Gastroesophageal sphincter (tissue), 4 donors: ENCODE measurements around the gene TLCD3B. TPM values are rescaled to one million over a fixed set of nuclear protein-coding genes. Genes with fewer than 3 reads are reported as not detected.

Experiments
- ATAC-seq: fragments of 150-250 bp; one replicate; pipeline ENCODE4 v1.9.1; 2016; ENCODE audit warnings: mild to moderate bottlenecking, moderate library complexity
- H3K27ac ChIP-seq, 4 donors: fragments of 200-600 bp; sonication (generic) in 3 of 4; 1 replicate in 3 of 4; 2 replicates in 1 of 4; pipeline ENCODE4 v1.5.1; 2016 to 2019
- H3K27me3 ChIP-seq: fragments of 200-600 bp; sonication (generic); one replicate; pipeline ENCODE4 v1.5.1; 2019
- H3K36me3 ChIP-seq, 2 donors: fragments of 200-600 bp; sonication (generic); one replicate each; pipeline ENCODE4 v1.5.1; 2019; ENCODE audit warnings: control low read depth in 1 of 2
- H3K4me1 ChIP-seq, 3 donors: fragments of 200-600 bp; sonication (generic); 1 replicate in 2 of 3; 2 replicates in 1 of 3; pipeline ENCODE4 v1.5.1; 2016 to 2019; ENCODE audit warnings: control low read depth in 2 of 3
- H3K4me3 ChIP-seq, 2 donors: fragments of 200-600 bp; sonication (generic); one replicate each; pipeline ENCODE4 v1.5.1; 2019; ENCODE audit warnings: mild to moderate bottlenecking in 1 of 2, moderate library complexity in 1 of 2
- H3K9me3 ChIP-seq, 3 donors: fragments of 200-600 bp; sonication (generic); one replicate each; pipeline ENCODE4 v1.5.1; 2017 to 2019; ENCODE audit warnings: control low read depth in 2 of 3
- EP300 ChIP-seq: sonication (generic); formaldehyde crosslinking; IDR thresholded peaks from one replicate; pipeline ENCODE4 v1.6.1; 2017; ENCODE audit warnings: antibody characterized with exemption, mild to moderate bottlenecking
- POLR2A ChIP-seq, 2 donors: fragments of 450-650 bp; IDR thresholded peaks; one replicate each; pipeline ENCODE4 v1.6.1; 2017; ENCODE audit warnings: antibody characterized with exemption in 2 of 2, mild to moderate bottlenecking in 2 of 2, moderate library complexity in 1 of 2
- POLR2AphosphoS5 ChIP-seq: sonication (generic); formaldehyde crosslinking; IDR thresholded peaks from one replicate; pipeline ENCODE4 v1.6.1; 2017; ENCODE audit warnings: antibody characterized with exemption
- WGBS, 2 donors: methylation state at CpG; one replicate each; pipeline ENCODE4 v1.1.5; 2018; ENCODE audit warnings: low coverage in 1 of 2; 5-methylcytosine and 5-hydroxymethylcytosine counted together
- total RNA-seq, 4 donors: library from RNA; depleted of rRNA; stranded (reverse); fragments of >200 nt; gene quantifications; one replicate each; pipeline ENCODE4 v1.1.0, GENCODE V29; 2016
- TF ChIP-seq, protein P1 (sequence below), 4 experiments: fragments of 200-600 bp in 2 of 4; fragments of 450-650 bp in 2 of 4; sonication (generic) in 1 of 4; IDR thresholded peaks; one replicate each; pipeline ENCODE4 v1.5.1; 2017 to 2019; ENCODE audit warnings: antibody characterized with exemption in 4 of 4, mild to moderate bottlenecking in 2 of 4, moderate library complexity in 2 of 4

TLCD3B gene, protein sequence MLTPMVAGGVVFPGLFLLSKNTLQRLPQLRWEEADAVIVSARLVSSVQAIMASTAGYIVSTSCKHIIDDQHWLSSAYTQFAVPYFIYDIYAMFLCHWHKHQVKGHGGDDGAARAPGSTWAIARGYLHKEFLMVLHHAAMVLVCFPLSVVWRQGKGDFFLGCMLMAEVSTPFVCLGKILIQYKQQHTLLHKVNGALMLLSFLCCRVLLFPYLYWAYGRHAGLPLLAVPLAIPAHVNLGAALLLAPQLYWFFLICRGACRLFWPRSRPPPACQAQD
- total RNA-seq: not detected

DNA sequence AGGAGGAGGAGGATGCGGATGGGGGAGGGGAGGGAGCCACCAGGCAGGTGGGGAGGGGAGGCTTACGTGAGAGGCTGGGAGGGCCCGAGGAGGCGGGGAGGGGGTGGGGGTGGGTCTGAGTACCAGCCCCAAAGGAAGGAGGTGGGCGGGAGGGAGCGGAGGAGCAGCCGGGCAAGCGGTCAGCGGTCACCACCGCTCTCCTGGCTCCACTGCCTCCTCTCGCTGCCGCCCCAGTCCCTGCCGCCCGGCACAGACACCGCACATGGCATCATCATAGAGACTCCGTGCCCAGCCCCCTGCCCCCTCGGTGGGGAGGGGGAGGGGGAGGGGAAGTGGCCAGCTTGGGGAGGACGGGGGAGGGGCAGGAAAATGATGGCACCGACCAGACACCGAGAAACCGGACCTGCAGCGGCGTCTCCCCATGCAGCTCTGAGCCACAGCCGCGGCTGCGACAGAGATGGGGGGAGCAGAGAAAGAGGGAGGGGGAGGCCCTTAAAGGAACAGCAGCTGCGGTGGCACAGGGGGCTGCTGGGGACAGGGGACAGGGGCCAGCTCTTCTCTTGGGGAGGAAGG lies at the start of gene TLCD3B:
TLCD3B (minus strand) TSS at position 431 of the 573 bp plus-strand sequence. CDS start 744 bp downstream, outside the sequence.
- no peaks in the 10 kb centered on the region for H3K36me3 ChIP-seq
- no peak for ATAC-seq
- H3K4me3 ChIP-seq: peak within 1 kb of the TSS in 1 of 2 donors; percentile 34
- H3K27me3 ChIP-seq: peaks cover 99% of the 10 kb centered on the region
- H3K9me3 ChIP-seq: no peaks in the 10 kb centered on the region
- 0 to 2% methylated on average over 7 to 8 of the region's 27 CpGs for WGBS, 2 donors
- H3K27ac ChIP-seq: no peak within 1 kb of the TSS
- H3K4me1 ChIP-seq: peaks cover 0 to 17% (median 6%) of the 10 kb centered on the region in 3 donors
- TF ChIP-seq POLR2AphosphoS5: no peak

DNA sequence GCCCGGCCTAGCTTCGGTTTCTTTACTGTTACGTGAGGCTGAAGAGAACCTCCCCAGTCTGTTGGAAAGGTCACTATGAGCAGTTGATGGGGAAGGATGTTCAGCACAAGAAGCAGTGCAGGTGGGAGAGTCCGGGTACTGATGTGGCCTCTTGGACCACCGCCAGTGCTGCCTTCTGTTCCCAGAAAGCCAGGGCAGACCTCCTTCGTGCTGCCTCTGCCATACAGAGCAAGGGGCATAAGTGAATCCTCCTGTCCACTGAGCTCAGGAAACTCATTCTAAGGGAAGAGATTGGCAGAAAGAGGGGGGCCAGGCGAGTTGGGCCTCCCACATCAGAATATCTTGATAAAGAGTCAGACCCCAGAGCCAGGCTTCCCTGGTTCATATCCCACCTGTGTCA lies 48.4 kb upstream of the TLCD3B start:
- Histone ChIP-seq H3K27ac (no peak overlapping the region), H3K4me3 (no peak overlapping the region), H3K4me1 (peaks cover 0 to 45% (median 17%) of the 10 kb centered on the region in 3 donors), H3K9me3 (no peaks in the 10 kb centered on the region), H3K27me3 (no peaks in the 10 kb centered on the region), H3K36me3 (peaks cover 0 to 75% of the 10 kb centered on the region in 2 donors)
- TF ChIP-seq POLR2A (IDR thresholded peaks at IDR 0.05) (no peak), EP300 (no peak), POLR2AphosphoS5 (no peak)
- TF ChIP-seq, protein P1, sequence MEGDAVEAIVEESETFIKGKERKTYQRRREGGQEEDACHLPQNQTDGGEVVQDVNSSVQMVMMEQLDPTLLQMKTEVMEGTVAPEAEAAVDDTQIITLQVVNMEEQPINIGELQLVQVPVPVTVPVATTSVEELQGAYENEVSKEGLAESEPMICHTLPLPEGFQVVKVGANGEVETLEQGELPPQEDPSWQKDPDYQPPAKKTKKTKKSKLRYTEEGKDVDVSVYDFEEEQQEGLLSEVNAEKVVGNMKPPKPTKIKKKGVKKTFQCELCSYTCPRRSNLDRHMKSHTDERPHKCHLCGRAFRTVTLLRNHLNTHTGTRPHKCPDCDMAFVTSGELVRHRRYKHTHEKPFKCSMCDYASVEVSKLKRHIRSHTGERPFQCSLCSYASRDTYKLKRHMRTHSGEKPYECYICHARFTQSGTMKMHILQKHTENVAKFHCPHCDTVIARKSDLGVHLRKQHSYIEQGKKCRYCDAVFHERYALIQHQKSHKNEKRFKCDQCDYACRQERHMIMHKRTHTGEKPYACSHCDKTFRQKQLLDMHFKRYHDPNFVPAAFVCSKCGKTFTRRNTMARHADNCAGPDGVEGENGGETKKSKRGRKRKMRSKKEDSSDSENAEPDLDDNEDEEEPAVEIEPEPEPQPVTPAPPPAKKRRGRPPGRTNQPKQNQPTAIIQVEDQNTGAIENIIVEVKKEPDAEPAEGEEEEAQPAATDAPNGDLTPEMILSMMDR (IDR thresholded peaks at IDR 0.05): no peak
- WGBS, 2 donors: 74 to 80% methylated on average over 1 to 7 of the region's 7 CpGs
- ATAC-seq: no peak

DNA sequence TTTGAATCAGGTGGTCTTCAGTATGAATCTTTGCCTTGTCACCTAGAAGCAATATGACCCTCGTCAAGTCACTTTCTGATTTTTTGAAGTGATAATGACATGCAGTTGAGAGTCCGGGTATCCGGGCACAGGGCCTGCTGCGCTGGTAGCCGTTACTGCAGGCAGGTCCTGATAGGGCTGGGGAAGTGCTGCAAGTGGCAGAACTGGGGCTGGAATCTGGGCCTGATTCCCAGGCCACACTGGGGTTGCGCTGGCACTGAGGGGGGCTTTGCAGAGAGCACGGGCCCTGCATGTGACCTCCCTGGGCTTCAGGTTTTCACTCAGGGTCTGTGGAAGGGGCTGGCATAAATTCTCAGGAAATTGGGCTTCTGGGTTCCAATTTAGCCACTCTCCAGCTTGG lies 47.7 kb upstream of the TLCD3B start:
- Histone ChIP-seq H3K4me3 (no peak overlapping the region), H3K4me1 (peaks cover 0 to 45% (median 17%) of the 10 kb centered on the region in 3 donors), H3K9me3 (no peaks in the 10 kb centered on the region), H3K27me3 (no peaks in the 10 kb centered on the region), H3K27ac (no peak overlapping the region), H3K36me3 (peaks cover 0 to 69% of the 10 kb centered on the region in 2 donors)
- TF ChIP-seq POLR2AphosphoS5: no peak
- no peak for TF ChIP-seq POLR2A (IDR thresholded peaks at IDR 0.05)
- TF ChIP-seq, protein P1 (IDR thresholded peaks at IDR 0.05): no peak
- TF ChIP-seq EP300: no peak
- WGBS, 2 donors: 72 to 80% methylated on average over 1 to 2 of the region's 7 CpGs
- no peak for ATAC-seq

GRCh38 chr16:30077656-30078055 lies 46.6 kb upstream of the TLCD3B start:
- Histone ChIP-seq H3K36me3 (peaks cover 0 to 69% of the 10 kb centered on the region in 2 donors), H3K9me3 (no peaks in the 10 kb centered on the region), H3K27ac (no peak overlapping the region), H3K4me3 (no peak overlapping the region), H3K4me1 (peaks cover 0 to 45% (median 17%) of the 10 kb centered on the region in 3 donors), H3K27me3 (no peaks in the 10 kb centered on the region)
- 68 to 82% methylated on average over 2 to 4 of the region's 6 CpGs for WGBS, 2 donors
- TF ChIP-seq, protein P1 (IDR thresholded peaks at IDR 0.05): no peak
- TF ChIP-seq POLR2A (IDR thresholded peaks at IDR 0.05): no peak
- no peak for TF ChIP-seq EP300
- no peak for TF ChIP-seq POLR2AphosphoS5
- no peak for ATAC-seq

GRCh38 chr16:30076276-30076791 lies 45.3 kb upstream of the TLCD3B start:
- Histone ChIP-seq H3K9me3 (no peaks in the 10 kb centered on the region), H3K36me3 (peaks cover 0 to 69% of the 10 kb centered on the region in 2 donors), H3K4me3 (peak overlapping the region; percentile 93 to 100), H3K27ac (peak overlapping the region; percentile 83 to 94 (median 88)), H3K4me1 (peaks cover 0 to 51% (median 17%) of the 10 kb centered on the region in 3 donors), H3K27me3 (no peaks in the 10 kb centered on the region)
- ATAC-seq: peak; percentile 11
- WGBS, 2 donors: 3 to 20% methylated on average over 3 to 7 of the region's 33 CpGs
- TF ChIP-seq POLR2AphosphoS5 (no peak), EP300 (no peak), POLR2A (IDR thresholded peaks at IDR 0.05) (no peak)
- TF ChIP-seq, protein P1 (IDR thresholded peaks at IDR 0.05): no peak
